GM23338 (cell line): ENCODE measurements around the gene ORM1.

Experiments used
- CREB1 ChIP-seq: fragments of 250-450 bp; sonication (Bioruptor Pico); IDR thresholded peaks from 2 replicates; pipeline ENCODE4 v1.5.0; 2020; ENCODE audit warnings: low read depth, mild to moderate bottlenecking, moderate library complexity
- CTCF ChIP-seq, 2 experiments: fragments of 200-600 bp in 1 of 2; sonication (generic) in 1 of 2; conservative IDR thresholded peaks; 2 replicates each; pipeline versions ENCODE4 v1.5.1 to v1.6.1; 2016 to 2017; ENCODE audit warnings: antibody characterized with exemption in 2 of 2, low read depth in 2 of 2, mild to moderate bottlenecking in 2 of 2, moderate library complexity in 1 of 2
- EZH2 ChIP-seq: fragments of 200-600 bp; sonication (generic); IDR thresholded peaks from one replicate; pipeline ENCODE4 v1.8.0; 2017; ENCODE audit warnings: antibody characterized with exemption, mild to moderate bottlenecking, low read depth; ENCODE audit not compliant: unreplicated experiment
- EZH2phosphoT487 ChIP-seq: fragments of 200-600 bp; sonication (generic); IDR thresholded peaks from one replicate; pipeline ENCODE4 v1.8.1; 2018; ENCODE audit warnings: antibody characterized with exemption; ENCODE audit not compliant: unreplicated experiment
- NANOG ChIP-seq: IDR thresholded peaks from 2 replicates; pipeline ENCODE4 v1.6.1; 2016; ENCODE audit warnings: antibody characterized with exemption, borderline replicate concordance
- POLR2AphosphoS5 ChIP-seq: IDR thresholded peaks from 2 replicates; pipeline ENCODE4 v1.6.1; 2016; ENCODE audit warnings: antibody characterized with exemption, low read depth
- REST ChIP-seq: IDR thresholded peaks from one replicate; pipeline ENCODE4 v1.6.1; 2018; ENCODE audit warnings: antibody characterized with exemption; ENCODE audit not compliant: unreplicated experiment
- STAT1 ChIP-seq: IDR thresholded peaks from one replicate; pipeline ENCODE4 v1.6.1; 2016; ENCODE audit warnings: antibody characterized with exemption; ENCODE audit not compliant: unreplicated experiment
- ZNF114 ChIP-seq: fragments of 250-450 bp; sonication (Bioruptor Pico); IDR thresholded peaks from 2 replicates; pipeline ENCODE4 v1.5.0; 2020; ENCODE audit warnings: mild to moderate bottlenecking, moderate library complexity
- TF ChIP-seq, protein P1 (sequence below): IDR thresholded peaks from 2 replicates; pipeline ENCODE4 v1.6.1; 2016; ENCODE audit warnings: antibody characterized with exemption

DNA sequence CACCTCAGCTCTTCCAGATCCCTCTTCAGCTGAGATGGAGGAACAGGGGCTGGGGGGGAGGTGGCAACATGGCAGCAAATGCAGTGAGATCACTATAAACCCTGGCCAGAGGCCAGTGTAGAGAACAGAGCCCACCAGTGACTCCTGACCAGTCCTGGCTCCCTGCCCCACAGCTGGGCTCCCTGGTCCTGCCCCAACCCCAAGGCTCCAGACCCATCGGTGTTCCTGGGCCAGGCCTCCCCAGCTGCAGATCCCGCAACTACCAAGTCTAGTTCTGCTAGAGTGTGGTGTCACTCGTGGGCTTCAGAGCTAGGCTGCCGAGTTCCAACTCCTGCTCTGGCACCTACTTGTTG lies 48.0 kb downstream of the ORM1 start:
- TF ChIP-seq CTCF (conservative IDR thresholded peaks at IDR 0.05; ENCODE audit: low read depth in 2 of 2) (no peak), EZH2phosphoT487 (no peak), ZNF114 (CRISPR knock-in tag) (no peak), EZH2 (no peak), POLR2AphosphoS5 (no peak), REST (no peak), CREB1 (CRISPR knock-in tag) (no peak), STAT1 (no peak), NANOG (no peak)
- TF ChIP-seq, protein P1, sequence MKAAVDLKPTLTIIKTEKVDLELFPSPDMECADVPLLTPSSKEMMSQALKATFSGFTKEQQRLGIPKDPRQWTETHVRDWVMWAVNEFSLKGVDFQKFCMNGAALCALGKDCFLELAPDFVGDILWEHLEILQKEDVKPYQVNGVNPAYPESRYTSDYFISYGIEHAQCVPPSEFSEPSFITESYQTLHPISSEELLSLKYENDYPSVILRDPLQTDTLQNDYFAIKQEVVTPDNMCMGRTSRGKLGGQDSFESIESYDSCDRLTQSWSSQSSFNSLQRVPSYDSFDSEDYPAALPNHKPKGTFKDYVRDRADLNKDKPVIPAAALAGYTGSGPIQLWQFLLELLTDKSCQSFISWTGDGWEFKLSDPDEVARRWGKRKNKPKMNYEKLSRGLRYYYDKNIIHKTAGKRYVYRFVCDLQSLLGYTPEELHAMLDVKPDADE, result no peak
